NB4 (cell line): ENCODE measurements around the gene CDC42EP1.
"Not testable (repeated sequence)": the region's sequence is repeated elsewhere in the genome, so short reads cannot be mapped to it uniquely, and the experiment has no call there.

Experiments used
- DNase-seq: peaks from one replicate; pipeline ENCODE4 v3.0.0; 2010; ENCODE audit warnings: low read depth
- H3K4me3 ChIP-seq: one replicate; pipeline ENCODE4 v1.5.1; 2011; ENCODE audit warnings: mild to moderate bottlenecking, low read depth, low read length, moderate library complexity
- CTCF ChIP-seq: IDR thresholded peaks from one replicate; pipeline ENCODE4 v1.5.1; 2012; ENCODE audit warnings: low read depth, low read length
- MAX ChIP-seq: IDR thresholded peaks from 2 replicates; pipeline ENCODE4 v1.6.1; 2011; ENCODE audit warnings: low read depth, low read length
- MYC ChIP-seq: IDR thresholded peaks from 2 replicates; pipeline ENCODE4 v1.6.1; 2011; ENCODE audit warnings: low read depth, low read length
- POLR2A ChIP-seq: IDR thresholded peaks from 2 replicates; pipeline ENCODE4 v1.6.1; 2011; ENCODE audit warnings: mild to moderate bottlenecking; ENCODE audit not compliant: insufficient read length; ENCODE audit errors: extremely low read depth

CDC42EP1 gene

GRCh38 chr22:37529652-37530345 is 30.5 kb upstream of the CDC42EP1 start:
- no peak for TF ChIP-seq CTCF
- TF ChIP-seq POLR2A = no peak
- no peak for TF ChIP-seq MYC
- TF ChIP-seq MAX = no peak
- no peak overlapping the region for H3K4me3 ChIP-seq
- peak; percentile 30 for DNase-seq

DNA sequence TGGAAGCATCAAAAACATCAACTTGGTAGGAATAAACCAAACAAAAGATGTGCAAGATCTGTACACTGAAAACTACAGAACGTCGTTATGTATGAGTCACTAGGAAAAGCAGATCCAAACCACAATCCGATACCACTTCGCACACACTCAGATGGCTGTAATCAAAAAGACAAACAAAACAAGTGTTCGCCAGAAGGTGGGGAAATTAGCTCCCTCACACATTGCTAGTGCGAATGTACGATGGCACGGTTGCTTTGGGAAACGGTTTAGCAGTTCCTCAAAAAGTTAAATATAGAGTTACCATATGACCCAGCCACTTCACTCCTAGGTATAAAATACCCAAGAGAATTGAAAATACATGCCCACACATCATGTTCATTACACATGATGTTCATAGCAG is 26.3 kb upstream of the CDC42EP1 start:
- peak; percentile 92 for DNase-seq
- no peak overlapping the region for H3K4me3 ChIP-seq
- TF ChIP-seq CTCF = no peak
- TF ChIP-seq MYC = no peak

GRCh38 chr22:37534445-37534844 is 25.8 kb upstream of the CDC42EP1 start:
- no peak for DNase-seq
- H3K4me3 ChIP-seq = no peak overlapping the region
- no peak for TF ChIP-seq MYC
- TF ChIP-seq CTCF = no peak
- no peak for TF ChIP-seq POLR2A
- no peak for TF ChIP-seq MAX

- no peak overlapping the region for H3K4me3 ChIP-seq
- TF ChIP-seq CTCF (no peak), MAX (no peak), POLR2A (no peak), MYC (no peak)
- DNase-seq = no peak
These were observed 25.1 kb upstream of the CDC42EP1 start for GRCh38 chr22:37535159-37535558.

- peak; percentile 94 for DNase-seq
These were observed 21.5 kb upstream of the CDC42EP1 start for GRCh38 chr22:37538590-37539357.

GRCh38 chr22:37539790-37540189 is 20.5 kb upstream of the CDC42EP1 start:
- not testable (repeated sequence) for DNase-seq, H3K4me3 ChIP-seq

More at GRCh38 chr22:37538590-37539357, 21.5 kb upstream of the CDC42EP1 start:
- TF ChIP-seq MYC (no peak), MAX (peak; percentile 46; the same call in 1 of the 2 replicates), POLR2A (no peak), CTCF (peak; percentile 79)
- H3K4me3 ChIP-seq = no peak overlapping the region

- not testable (repeated sequence) for H3K4me3 ChIP-seq, DNase-seq
These were observed 17.9 kb upstream of the CDC42EP1 start for GRCh38 chr22:37542416-37542815.
